Activated T-helper 1 cell treated with anti-CD3 and anti-CD28 coated beads, Interleukin-2, amount 50 U/mL, for 16 hours (primary cell): ENCODE results near the gene MYO15B.
A peak's percentile ranks its signal among the peaks of the same experiment; 100 is the strongest.

Source experiments
- DNase-seq, 2 donors: peaks; one replicate each; pipeline ENCODE4 v3.0.0-alpha.2; 2020; ENCODE audit warnings: low read depth in 1 of 2, low spot score in 1 of 2

MYO15B gene

DNA sequence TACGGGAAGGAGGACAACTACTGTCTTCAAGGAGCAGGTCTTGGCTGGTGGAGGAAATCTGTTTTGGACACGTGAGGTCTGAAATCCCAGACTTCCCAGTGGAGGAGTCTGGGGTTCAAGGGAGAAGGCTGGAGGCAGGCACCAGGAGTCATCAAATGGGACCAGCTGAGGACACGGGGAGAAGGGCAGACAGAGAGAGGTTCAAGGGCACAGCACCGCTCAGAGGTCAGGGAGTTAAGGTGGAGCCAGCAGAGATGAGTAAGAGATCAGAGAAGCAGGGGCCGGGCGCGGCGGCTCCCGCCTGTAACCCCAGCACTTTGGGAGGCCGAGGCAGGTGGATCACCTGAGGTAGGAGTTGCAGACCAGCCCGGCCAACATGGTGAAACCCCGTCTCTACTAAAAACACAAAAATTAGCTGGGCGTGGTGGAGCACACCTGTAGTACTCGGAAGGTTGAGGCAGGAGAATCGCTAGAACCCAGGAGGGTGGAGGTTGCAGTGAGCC is 35.2 kb downstream of the MYO15B start:
- DNase-seq, result no peak

DNA sequence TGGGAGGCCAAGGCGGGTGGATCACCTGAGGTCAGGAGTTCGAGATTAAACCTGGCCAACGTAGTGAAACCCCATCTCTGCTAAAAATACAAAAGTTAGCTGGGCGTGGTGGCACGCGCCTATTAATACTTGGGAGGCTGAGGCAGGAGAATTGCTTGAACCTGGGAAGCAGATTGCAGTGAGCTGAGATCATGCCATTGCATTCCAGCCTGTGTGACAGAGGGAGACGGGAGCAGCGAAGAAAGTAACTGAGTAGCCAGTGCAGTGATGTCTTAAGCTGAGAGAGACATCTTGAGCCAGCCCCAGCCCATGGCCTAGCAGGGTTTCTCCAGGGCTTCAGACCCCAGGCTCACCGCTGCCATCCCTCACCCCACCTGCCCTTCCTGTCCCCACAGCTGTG is 35.8 kb downstream of the MYO15B start:
- no peak for DNase-seq

DNA sequence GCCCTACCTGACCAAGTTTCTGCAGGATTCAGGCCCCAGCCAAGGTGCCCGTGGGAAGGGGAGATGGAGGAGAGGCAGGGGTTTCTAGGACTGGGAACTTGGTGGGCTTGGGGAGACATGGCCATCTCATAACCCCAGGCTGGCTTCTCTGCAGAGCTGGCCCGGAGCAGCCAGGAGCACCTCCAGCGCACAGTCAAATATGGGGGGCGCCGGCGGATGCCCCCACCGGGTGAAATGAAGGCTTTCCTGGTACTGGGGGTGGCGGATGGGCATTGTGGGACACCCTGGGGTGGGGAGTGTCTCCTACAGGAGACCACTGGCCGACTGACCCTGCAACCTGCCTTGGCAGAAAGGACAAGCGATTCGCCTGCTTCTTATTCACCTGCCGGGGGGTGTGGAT is 36.4 kb downstream of the MYO15B start:
- DNase-seq, result no peak

GRCh38 chr17:75624714-75625345 is 37.2 kb downstream of the MYO15B start:
- DNase-seq, result no peak

- no peak for DNase-seq
Observed at GRCh38 chr17:75625813-75626486, 38.4 kb downstream of the MYO15B start.

DNA sequence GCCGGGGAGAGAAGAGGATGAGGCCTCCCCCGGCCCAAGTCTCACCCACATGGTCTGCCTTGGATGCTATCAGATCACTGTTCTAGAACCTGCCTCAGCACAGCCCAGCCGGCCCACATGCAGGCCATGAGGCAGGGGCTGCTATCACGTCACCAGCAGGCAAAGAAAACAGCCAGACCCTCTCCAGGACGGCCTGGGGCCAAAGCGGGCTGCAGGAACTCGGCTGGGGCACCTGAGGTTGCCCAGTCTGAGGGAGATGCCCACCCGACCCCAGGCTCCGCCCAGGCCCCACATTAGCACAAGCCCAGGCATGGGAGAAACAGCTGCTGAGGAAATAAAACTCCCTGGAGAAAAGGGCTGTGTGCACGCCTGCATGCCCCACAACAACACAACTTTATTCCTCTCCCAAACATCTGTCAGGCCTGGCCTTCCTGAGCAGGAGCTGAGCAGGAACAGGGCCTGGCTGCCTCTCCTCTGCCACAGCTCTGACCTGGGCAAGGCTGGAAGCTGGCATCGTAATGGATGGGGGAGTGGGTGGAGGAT is 39.0 kb downstream of the MYO15B start:
- no peak for DNase-seq

DNA sequence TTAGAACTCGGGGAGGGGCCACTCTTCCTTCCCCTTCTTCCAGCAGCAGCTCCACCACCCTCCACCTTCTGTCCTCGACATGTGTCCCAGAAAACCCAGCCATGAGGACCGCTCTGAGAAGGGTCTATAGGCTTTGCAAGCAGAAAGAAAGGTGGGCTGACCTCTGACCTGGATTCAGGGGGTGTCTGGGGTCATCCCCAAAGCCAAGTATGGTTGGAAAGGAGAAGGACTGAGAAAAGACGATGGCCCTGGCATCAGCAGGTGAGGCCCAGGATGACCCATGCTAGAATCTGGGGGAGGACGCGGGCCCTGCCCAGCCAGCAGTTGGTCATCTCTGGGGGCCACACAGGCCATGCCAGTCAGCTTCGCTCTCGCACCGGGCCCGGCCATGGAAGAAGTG is 39.5 kb downstream of the MYO15B start:
- no peak for DNase-seq

- DNase-seq, result no peak
Observed at GRCh38 chr17:75628425-75628824, 40.8 kb downstream of the MYO15B start.

DNA sequence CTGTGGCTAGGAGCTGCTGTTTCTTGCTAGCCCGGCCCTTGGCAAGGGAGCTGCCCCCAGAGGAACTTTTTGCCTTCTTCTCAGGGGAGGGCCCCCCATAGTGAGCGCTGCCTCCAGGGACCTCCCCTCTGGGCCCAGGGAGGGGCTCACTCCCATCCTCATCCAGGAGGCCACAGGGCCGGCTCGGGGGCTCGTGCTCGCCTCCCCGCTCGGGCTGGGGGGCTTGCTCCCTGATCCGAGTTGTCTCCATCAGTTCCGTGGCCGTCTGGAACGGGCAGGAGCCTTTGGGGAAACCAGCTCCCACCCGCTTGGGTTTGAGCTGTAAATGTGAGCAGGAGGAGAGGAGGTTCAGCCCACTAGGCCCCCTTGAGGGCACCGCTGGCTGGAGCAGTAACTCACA is 41.6 kb downstream of the MYO15B start:
- DNase-seq, result no peak

DNA sequence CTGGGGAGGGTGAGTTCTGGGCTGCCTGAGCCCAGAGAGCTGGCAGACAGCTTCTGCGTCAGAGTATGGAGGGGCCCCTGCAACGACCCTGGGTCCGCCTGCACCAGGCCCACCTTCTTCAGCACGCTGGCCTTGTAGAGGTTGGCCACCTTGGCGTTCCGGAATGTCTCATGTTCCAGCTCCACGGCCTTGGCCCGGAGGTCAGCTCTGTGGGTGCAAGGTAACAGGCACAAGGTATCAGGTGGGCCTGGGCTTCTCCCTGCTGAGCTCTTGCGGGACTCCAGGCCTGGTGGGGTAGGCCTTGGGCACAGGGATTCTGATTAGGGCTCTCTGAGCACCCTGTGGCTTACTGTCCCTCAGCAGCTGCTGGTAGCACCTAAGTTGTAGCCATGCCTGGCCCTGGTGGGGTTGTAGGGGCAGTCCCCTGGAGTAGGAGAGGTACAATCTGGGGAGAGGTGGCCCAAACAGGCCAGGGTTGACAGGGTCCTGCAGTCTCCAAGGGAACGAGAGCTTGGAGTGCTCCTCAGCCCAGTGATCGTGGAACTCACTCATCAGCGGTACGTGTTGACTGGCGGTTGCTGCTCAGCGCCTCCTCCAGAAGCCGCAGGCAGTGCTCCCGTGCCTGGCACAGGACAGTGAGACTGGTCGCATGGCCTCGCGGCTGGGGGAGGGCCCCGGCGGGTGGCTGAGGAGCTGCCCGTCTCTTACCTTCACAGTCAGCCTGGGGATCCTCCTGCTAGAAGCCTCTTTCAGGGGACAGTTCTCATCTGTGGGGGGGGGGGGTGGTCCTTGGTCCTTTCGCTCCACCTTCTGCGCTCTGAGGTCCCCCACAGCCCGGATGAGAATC is 42.7 kb downstream of the MYO15B start:
- DNase-seq, result no peak

DNA sequence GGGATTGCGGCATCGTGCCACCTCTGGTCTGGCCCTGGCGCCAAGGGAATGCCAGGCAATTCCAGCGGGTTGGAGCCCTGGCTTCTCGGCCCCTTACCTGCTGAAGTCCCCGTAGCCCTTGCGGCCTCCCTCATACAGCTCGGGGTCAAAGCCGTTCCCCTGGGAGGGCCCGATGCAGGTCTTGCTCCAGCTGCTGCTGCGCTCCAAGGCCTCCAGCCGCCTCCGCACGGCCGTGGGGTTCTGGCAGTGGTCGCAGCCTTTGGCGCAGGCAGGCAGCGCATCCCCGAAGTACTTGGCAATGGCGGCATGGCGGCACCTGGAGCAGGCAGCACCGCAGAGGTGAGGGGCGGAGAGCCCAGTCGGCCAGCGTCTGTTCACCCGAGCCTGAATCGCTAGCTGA is 43.8 kb downstream of the MYO15B start:
- no peak for DNase-seq

- no peak for DNase-seq
Observed at GRCh38 chr17:75632428-75632827, 44.8 kb downstream of the MYO15B start.

GRCh38 chr17:75632863-75633485 is 45.4 kb downstream of the MYO15B start, which contains the start of gene SMIM5:
Gene SMIM5 (plus strand): TSS chr17:75633434. CDS start chr17:75640202, 6,768 bp downstream.
- peak; percentile 74 to 75 for DNase-seq

- DNase-seq, result no peak
Observed at GRCh38 chr17:75633486-75634375, 46.1 kb downstream of the MYO15B start.

DNA sequence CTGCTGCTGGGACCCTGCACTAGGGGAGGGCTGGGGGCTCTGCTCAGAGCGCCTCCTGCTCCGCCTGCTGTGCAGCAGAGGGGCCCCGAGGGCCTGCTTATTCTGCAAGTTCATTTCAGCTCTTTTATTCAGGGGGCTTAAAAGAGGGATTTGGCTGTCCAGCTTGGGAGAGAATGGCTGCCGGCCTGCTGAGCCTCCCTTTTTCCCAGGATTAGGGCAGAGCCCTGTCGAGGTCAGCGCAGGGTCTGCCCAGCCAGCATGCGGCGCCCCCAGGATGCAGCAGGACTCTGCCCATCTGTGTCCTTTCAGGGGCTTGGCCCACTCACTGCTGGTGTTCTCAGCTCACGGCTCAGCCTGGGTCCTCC is 46.8 kb downstream of the MYO15B start:
- no peak for DNase-seq

DNA sequence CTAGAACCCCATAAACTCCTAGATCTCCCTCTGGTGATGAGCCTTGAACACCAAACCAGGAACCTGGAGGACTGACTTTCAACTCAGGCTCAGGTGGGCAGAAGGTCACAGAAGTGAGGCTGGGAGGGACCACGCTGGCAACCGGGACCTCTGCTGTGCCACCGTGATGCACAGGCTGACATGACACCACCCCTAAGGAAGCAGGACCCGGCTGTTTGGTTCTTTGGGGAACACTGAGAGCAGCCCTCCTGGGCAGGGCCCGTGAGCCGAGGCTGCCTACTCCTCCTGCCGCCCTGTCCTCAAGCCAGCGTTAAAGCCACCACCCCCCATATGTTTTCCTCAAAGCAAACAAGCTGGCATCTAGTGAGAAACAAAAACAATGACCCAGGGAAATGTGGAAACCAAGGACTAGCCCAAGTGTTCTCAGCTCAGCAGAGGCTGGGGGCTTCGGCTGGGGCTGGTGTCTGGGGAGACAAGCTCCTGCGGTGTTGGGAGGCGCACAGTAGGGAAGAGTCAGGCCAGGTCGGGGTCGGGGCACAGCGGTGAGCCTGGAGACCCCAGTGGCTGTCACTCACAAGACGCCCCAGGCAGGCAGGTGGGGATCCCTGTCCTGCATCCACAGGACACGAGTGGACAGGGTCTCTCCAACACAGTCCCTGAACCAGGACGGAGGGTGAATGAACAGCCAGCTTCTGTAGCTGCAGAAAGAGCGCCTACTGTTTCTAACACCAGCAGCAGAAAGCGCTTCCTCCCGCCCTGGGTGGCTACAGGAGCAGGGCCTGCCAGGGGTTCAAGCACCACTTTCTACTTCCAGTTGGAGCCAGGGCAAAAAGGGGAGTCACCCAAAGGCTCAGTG is 47.4 kb downstream of the MYO15B start:
- no peak for DNase-seq

DNA sequence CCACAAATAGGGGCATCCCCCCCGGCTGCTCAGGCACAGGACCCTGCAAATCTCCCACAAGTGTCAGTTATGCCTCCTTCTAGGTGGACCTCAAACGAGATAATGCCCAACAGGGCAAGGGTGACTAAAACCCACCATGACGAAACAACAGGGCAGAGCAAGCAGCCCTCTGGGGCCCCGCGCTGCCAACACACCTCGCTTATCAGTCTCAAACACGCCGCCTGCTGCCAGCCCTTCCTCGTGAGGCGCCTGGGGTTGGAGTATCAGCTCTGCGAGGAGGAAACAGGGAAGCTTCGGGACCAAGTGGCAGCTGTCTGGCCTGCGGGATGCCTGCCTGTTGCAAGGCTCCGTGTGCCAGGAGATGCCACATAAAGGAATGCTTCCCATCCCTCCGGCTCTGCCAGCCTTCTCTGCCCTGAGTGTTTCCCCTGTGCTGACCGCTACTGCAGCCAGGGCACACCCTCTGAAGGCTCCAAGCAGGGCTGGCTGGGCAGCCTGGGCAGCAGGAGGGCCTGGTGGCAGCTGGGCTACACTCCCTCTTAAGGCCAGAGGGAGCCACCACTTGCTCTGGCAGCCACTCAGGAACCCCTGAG is 48.1 kb downstream of the MYO15B start:
- no peak for DNase-seq

- DNase-seq, result no peak
Observed at GRCh38 chr17:75636381-75637142, 49.0 kb downstream of the MYO15B start.
